Naive thymus-derived CD4-positive, alpha-beta T cell (primary cell): Measurements from ENCODE around the gene MPPE1. TPM values are rescaled to one million over a fixed set of nuclear protein-coding genes. Genes with fewer than 3 reads are reported as not detected.
A peak's percentile ranks its signal among the peaks of the same experiment; 100 is the strongest.

Source experiments
- ATAC-seq: fragments of 150-1000 bp; cut with Tn5 transposase; 2 replicates; pipeline ENCODE4 v1.10.0; 2021; ENCODE audit warnings: mild to moderate bottlenecking, moderate library complexity
- CTCF ChIA-PET: fragments of 350-600 bp; sonication (Branson Sonifier 250); formaldehyde crosslinking; loops from one replicate; lab custom pipeline; 2021; ENCODE audit warnings: antibody characterized with exemption; lab: Charles Lee
- POLR2A ChIA-PET: fragments of 350-600 bp; sonication (Branson Sonifier 250); formaldehyde crosslinking; loops from one replicate; lab custom pipeline; 2021; ENCODE audit warnings: antibody characterized with exemption, inconsistent platforms; lab: Charles Lee
- DNase-seq, 9 donors: peaks; one replicate each; pipeline versions ENCODE4 v3.0.0 to v3.0.0-alpha.2; 2020 to 2022; ENCODE audit warnings: mixed read lengths in 1 of 9
- H3K27ac ChIP-seq: one replicate; pipeline ENCODE4 v1.7.0; 2013; ENCODE audit warnings: mild to moderate bottlenecking, low read depth, low read length, moderate library complexity
- H3K27me3 ChIP-seq, 2 donors: one replicate each; pipeline ENCODE4 v1.7.0; 2013; ENCODE audit warnings: low read length in 2 of 2, mild to moderate bottlenecking in 2 of 2, moderate library complexity in 2 of 2; ENCODE audit not compliant: control insufficient read depth in 2 of 2, insufficient read depth in 2 of 2
- H3K36me3 ChIP-seq, 3 experiments: 1 replicate in 2 of 3; 2 replicates in 1 of 3; pipeline ENCODE4 v1.7.0; 2013; ENCODE audit warnings: low read length in 3 of 3, mild to moderate bottlenecking in 3 of 3, moderate library complexity in 1 of 3; ENCODE audit not compliant: insufficient read depth in 3 of 3, control insufficient read depth in 2 of 3
- H3K4me1 ChIP-seq, 2 donors: one replicate each; pipeline ENCODE4 v1.7.0; 2013; ENCODE audit warnings: low read length in 2 of 2, mild to moderate bottlenecking in 2 of 2, moderate library complexity in 1 of 2; ENCODE audit not compliant: control insufficient read depth in 2 of 2, insufficient read depth in 2 of 2
- H3K4me3 ChIP-seq: 2 replicates; pipeline ENCODE4 v1.7.0; 2013; ENCODE audit warnings: mild to moderate bottlenecking, low read length
- H3K9me3 ChIP-seq, 3 experiments: 1 replicate in 2 of 3; 2 replicates in 1 of 3; pipeline ENCODE4 v1.7.0; 2013; ENCODE audit warnings: low read length in 3 of 3; ENCODE audit not compliant: control insufficient read depth in 2 of 3
- H3K27ac Mint-ChIP-seq, 9 donors: one replicate each; pipeline ENCODE4 v1.8.0; 2020 to 2022; ENCODE audit warnings: mixed read lengths in 9 of 9, mild to moderate bottlenecking in 8 of 9, moderate library complexity in 5 of 9, inconsistent platforms in 2 of 9
- H3K27me3 Mint-ChIP-seq, 5 donors: one replicate each; pipeline ENCODE4 v1.8.0; 2021 to 2022; ENCODE audit warnings: mixed read lengths in 5 of 5, mild to moderate bottlenecking in 1 of 5
- H3K36me3 Mint-ChIP-seq, 5 donors: one replicate each; pipeline ENCODE4 v1.8.0; 2020 to 2022; ENCODE audit warnings: mixed read lengths in 5 of 5, mild to moderate bottlenecking in 3 of 5, inconsistent platforms in 1 of 5
- H3K4me1 Mint-ChIP-seq, 7 donors: one replicate each; pipeline ENCODE4 v1.8.0; 2020 to 2022; ENCODE audit warnings: mixed read lengths in 7 of 7, mild to moderate bottlenecking in 3 of 7, inconsistent platforms in 1 of 7
- H3K4me3 Mint-ChIP-seq, 10 donors: one replicate each; pipeline ENCODE4 v1.8.0; 2020 to 2022; ENCODE audit warnings: mild to moderate bottlenecking in 10 of 10, mixed read lengths in 10 of 10, moderate library complexity in 6 of 10, inconsistent platforms in 2 of 10
- H3K9me3 Mint-ChIP-seq, 11 donors: one replicate each; pipeline ENCODE4 v1.8.0; 2020 to 2022; ENCODE audit warnings: mixed read lengths in 11 of 11, mild to moderate bottlenecking in 4 of 11, inconsistent platforms in 1 of 11, moderate library complexity in 1 of 11
- intact Hi-C, 2 donors: fragments of 100-400 bp; cut with micrococcal nuclease; formaldehyde crosslinking; loops; one replicate each; pipeline ENCODE4 v1.15.1; 2023
- polyA plus RNA-seq, 2 donors: library from polyadenylated mRNA; unstranded; fragments of 300-500 nt; fragmentation: Illumina TruSeq; gene quantifications; one replicate each; pipeline ENCODE4 v1.2.3, GENCODE V29; 2021
- total RNA-seq, 6 experiments: library from RNA in 5 of 6; stranded (reverse) in 5 of 6; gene quantifications; 1 replicate in 5 of 6; 2 replicates in 1 of 6; pipeline ENCODE4 v1.2.3 and lab custom pipeline; 2021 to 2026

The MPPE1 gene
- total RNA-seq, result 10 to 100 TPM; 61.9 to 88.0 (median 86.2) TPM
- 10 to 100 TPM; 45.6 to 47.7 TPM for polyA plus RNA-seq
- total RNA-seq (lab: John Stamatoyannopoulos, UW), result 46.7 reads per million, percentile 69 among the genes with 10 or more reads in this experiment

- peak within 1 kb of the TSS; percentile 90 to 97 (median 96) for H3K4me3 Mint-ChIP-seq
These were observed at the start of gene MPPE1 for GRCh38 chr18:11908182-11909060. TSS of gene MPPE1 (minus strand) at chr18:11908317. CDS start at chr18:11897264, 11,053 bp downstream.

GRCh38 chr18:11957636-11958035, 49.5 kb upstream of the MPPE1 start:
- Mint-ChIP-seq H3K27ac (no peak overlapping the region), H3K9me3 (peaks cover 4 to 23% (median 12%) of the 10 kb centered on the region in 11 donors), H3K27me3 (peaks cover 0 to 9% (median 0%) of the 10 kb centered on the region in 5 donors), H3K4me1 (peaks cover 0 to 9% (median 0%) of the 10 kb centered on the region in 7 donors), H3K36me3 (peaks cover 0 to 6% (median 5%) of the 10 kb centered on the region in 5 donors), H3K4me3 (no peak overlapping the region)
- ATAC-seq (no peak), DNase-seq (no peak)
- Histone ChIP-seq H3K36me3 (no peaks in the 10 kb centered on the region), H3K4me3 (no peak overlapping the region), H3K4me1 (no peaks in the 10 kb centered on the region), H3K27me3 (no peaks in the 10 kb centered on the region), H3K9me3 (peaks cover 0 to 10% (median 0%) of the 10 kb centered on the region in 3 experiments), H3K27ac (no peak overlapping the region)
- POLR2A ChIA-PET, result no interaction called here
- CTCF ChIA-PET, result no interaction called here
- intact Hi-C loops, result no loop called here

More at GRCh38 chr18:11908182-11909060, at the start of gene MPPE1:
- Mint-ChIP-seq H3K4me1 (peaks cover 10 to 32% (median 24%) of the 10 kb centered on the region in 7 donors), H3K27me3 (no peaks in the 10 kb centered on the region), H3K27ac (peak within 1 kb of the TSS; percentile 93 to 97 (median 95)), H3K36me3 (peaks cover 4 to 8% (median 5%) of the 10 kb centered on the region in 5 donors), H3K9me3 (no peaks in the 10 kb centered on the region)
- intact Hi-C loops, result loop anchor here (1.0 to 10.0 kb wide), 11 partner anchors 30 to 1996 kb away; partner anchors contain the start of genes AFG3L2 (in 2 of the 2), CHMP1B (in 2 of the 2), IMPA2 (in 2 of the 2) and CEP76 (in 1 of the 2)
- POLR2A ChIA-PET, result interaction anchor here (0.6 to 4.1 kb wide), 7 partner anchors 20 to 1040 kb away, joined by 3 to 36 read pairs (median 3); partner anchors contain the start of genes CHMP1B, IMPA2 and SEH1L
- H3K4me3 ChIP-seq, result peak within 1 kb of the TSS; percentile 94
- peaks cover 8 to 9% of the 10 kb centered on the region in 2 donors for H3K4me1 ChIP-seq
- CTCF ChIA-PET, result no interaction called here
- H3K9me3 ChIP-seq, result no peaks in the 10 kb centered on the region
- DNase-seq (peak; percentile 77 to 88 (median 83)), ATAC-seq (peak; percentile 95)
- H3K36me3 ChIP-seq, result peaks cover 0 to 19% (median 0%) of the 10 kb centered on the region in 3 experiments
- peak within 1 kb of the TSS; percentile 97 for H3K27ac ChIP-seq
- H3K27me3 ChIP-seq, result no peaks in the 10 kb centered on the region

GRCh38 chr18:11956371-11957308, 48.5 kb upstream of the MPPE1 start:
- CTCF ChIA-PET, result no interaction called here
- H3K9me3 Mint-ChIP-seq, result peaks cover 4 to 23% (median 12%) of the 10 kb centered on the region in 11 donors

GRCh38 chr18:11955239-11956029, 47.3 kb upstream of the MPPE1 start:
- Mint-ChIP-seq H3K4me3 (no peak overlapping the region), H3K9me3 (peaks cover 4 to 23% (median 12%) of the 10 kb centered on the region in 11 donors), H3K27me3 (peaks cover 0 to 5% (median 0%) of the 10 kb centered on the region in 5 donors), H3K4me1 (peaks cover 0 to 9% (median 0%) of the 10 kb centered on the region in 7 donors), H3K27ac (no peak overlapping the region), H3K36me3 (peaks cover 0 to 6% (median 5%) of the 10 kb centered on the region in 5 donors)
- H3K36me3 ChIP-seq, result no peaks in the 10 kb centered on the region
- H3K9me3 ChIP-seq, result peaks cover 0 to 10% (median 0%) of the 10 kb centered on the region in 3 experiments
- POLR2A ChIA-PET, result no interaction called here
- no peaks in the 10 kb centered on the region for H3K27me3 ChIP-seq
- ATAC-seq, result no peak
- no peaks in the 10 kb centered on the region for H3K4me1 ChIP-seq
- no peak overlapping the region for H3K27ac ChIP-seq
- no peak for DNase-seq
- H3K4me3 ChIP-seq, result no peak overlapping the region
- intact Hi-C loops, result no loop called here
- CTCF ChIA-PET, result no interaction called here

More at GRCh38 chr18:11956371-11957308, 48.5 kb upstream of the MPPE1 start:
- no peak overlapping the region for H3K4me3 Mint-ChIP-seq
- ATAC-seq (no peak), DNase-seq (no peak)
- no peaks in the 10 kb centered on the region for H3K4me1 ChIP-seq
- H3K36me3 ChIP-seq, result no peaks in the 10 kb centered on the region
- no peak overlapping the region for H3K27ac ChIP-seq
- H3K27me3 ChIP-seq, result no peaks in the 10 kb centered on the region
- POLR2A ChIA-PET, result no interaction called here
- peaks cover 0 to 9% (median 0%) of the 10 kb centered on the region in 7 donors for H3K4me1 Mint-ChIP-seq
- peaks cover 0 to 9% (median 0%) of the 10 kb centered on the region in 5 donors for H3K27me3 Mint-ChIP-seq
- peaks cover 0 to 6% (median 5%) of the 10 kb centered on the region in 5 donors for H3K36me3 Mint-ChIP-seq
- H3K4me3 ChIP-seq, result no peak overlapping the region
- no peak overlapping the region for H3K27ac Mint-ChIP-seq
- peaks cover 0 to 10% (median 0%) of the 10 kb centered on the region in 3 experiments for H3K9me3 ChIP-seq
- intact Hi-C loops, result no loop called here

DNA sequence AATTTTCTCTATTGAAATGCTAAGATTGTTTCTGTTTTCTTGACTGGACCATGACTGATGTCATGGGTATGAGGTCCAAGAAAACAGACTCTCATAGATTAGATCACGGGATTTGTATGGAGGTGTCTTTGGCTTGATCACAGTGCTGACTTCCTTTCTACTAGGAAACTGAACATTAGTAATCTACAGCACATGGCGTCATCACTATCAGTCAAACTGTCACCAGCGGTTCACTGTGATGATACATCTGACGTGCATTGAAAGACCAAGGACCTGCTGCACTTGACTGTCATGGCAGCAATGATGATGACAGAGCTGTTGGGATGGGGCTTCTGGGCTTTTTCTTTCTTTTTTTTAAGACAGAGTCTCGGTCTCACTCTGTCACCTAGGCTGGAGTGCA, 45.0 kb upstream of the MPPE1 start:
- Histone ChIP-seq H3K4me1 (no peaks in the 10 kb centered on the region), H3K4me3 (no peak overlapping the region), H3K27me3 (no peaks in the 10 kb centered on the region), H3K9me3 (peaks cover 0 to 10% (median 0%) of the 10 kb centered on the region in 3 experiments), H3K27ac (no peak overlapping the region), H3K36me3 (no peaks in the 10 kb centered on the region)
- intact Hi-C loops, result no loop called here
- peak overlapping the region in 1 of 9 donors; percentile 54 for H3K27ac Mint-ChIP-seq
- H3K9me3 Mint-ChIP-seq, result peaks cover 4 to 21% (median 12%) of the 10 kb centered on the region in 11 donors
- no peak for ATAC-seq
- no peak overlapping the region for H3K4me3 Mint-ChIP-seq
- DNase-seq, result no peak
- H3K4me1 Mint-ChIP-seq, result peaks cover 0 to 9% (median 0%) of the 10 kb centered on the region in 7 donors
- peaks cover 0 to 6% (median 5%) of the 10 kb centered on the region in 5 donors for H3K36me3 Mint-ChIP-seq
- POLR2A ChIA-PET, result no interaction called here
- peaks cover 0 to 5% (median 0%) of the 10 kb centered on the region in 5 donors for H3K27me3 Mint-ChIP-seq
- CTCF ChIA-PET, result no interaction called here
